Embryonic facial prominence (tissue), 1 donor: Measurements from ENCODE around the gene FEV.

Experiments used
- DNase-seq: peaks from one replicate; pipeline ENCODE4 v3.0.0-alpha.2; 2016; ENCODE audit errors: extremely low spot score

FEV gene

GRCh38 chr2:219017201-219017931 lies 32.4 kb upstream of the FEV start:
- DNase-seq = no peak

GRCh38 chr2:219016721-219017120 lies 31.7 kb upstream of the FEV start:
- DNase-seq = no peak

GRCh38 chr2:219010873-219011272 lies 25.9 kb upstream of the FEV start:
- no peak for DNase-seq

GRCh38 chr2:219010162-219010756 lies 25.3 kb upstream of the FEV start:
- DNase-seq = no peak

- no peak for DNase-seq
Measured at GRCh38 chr2:219009294-219009693, 24.3 kb upstream of the FEV start.

GRCh38 chr2:219003979-219004378 lies 19.0 kb upstream of the FEV start:
- no peak for DNase-seq

- no peak for DNase-seq
Measured at GRCh38 chr2:219003267-219003634, 18.3 kb upstream of the FEV start.

- no peak for DNase-seq
Measured at GRCh38 chr2:219002395-219003266, 17.6 kb upstream of the FEV start.

GRCh38 chr2:219001577-219002394 lies 16.8 kb upstream of the FEV start:
- no peak for DNase-seq

- DNase-seq = no peak
Measured at GRCh38 chr2:219001100-219001576, 16.2 kb upstream of the FEV start.

GRCh38 chr2:219000569-219000960 lies 15.6 kb upstream of the FEV start:
- DNase-seq = no peak

- no peak for DNase-seq
Measured at GRCh38 chr2:218999881-219000568, 15.0 kb upstream of the FEV start.

- DNase-seq = no peak
Measured at GRCh38 chr2:218999021-218999880, 14.3 kb upstream of the FEV start.

GRCh38 chr2:218998414-218999002 lies 13.5 kb upstream of the FEV start:
- no peak for DNase-seq

GRCh38 chr2:218997731-218998130 lies 12.7 kb upstream of the FEV start:
- no peak for DNase-seq

- DNase-seq = no peak
Measured at GRCh38 chr2:218996937-218997336, 12.0 kb upstream of the FEV start.

GRCh38 chr2:218995972-218996711 lies 11.2 kb upstream of the FEV start:
- DNase-seq = no peak

- no peak for DNase-seq
Measured at GRCh38 chr2:218995561-218995960, 10.6 kb upstream of the FEV start.
